Endothelial cell of umbilical vein (primary cell): ENCODE measurements around the gene TERT. TPM values are rescaled to one million over a fixed set of nuclear protein-coding genes. Genes with fewer than 3 reads are reported as not detected.

ENCODE experiments used
- BruUV-seq: library from RNA; stranded (reverse); fragments of 400-500 nt; replicated peaks from 2 replicates; lab custom pipeline; 2021; lab: Mats Ljungman, UMichigan
- CTCF ChIA-PET: fragments of 300-600, 350-600 bp; sonication (Branson Sonifier 250); formaldehyde crosslinking; loops from one replicate; lab custom pipeline; 2021; ENCODE audit warnings: antibody characterized with exemption, inconsistent platforms; lab: Charles Lee
- POLR2A ChIA-PET: fragments of 300-600, 350-600 bp; sonication (Branson Sonifier 250); formaldehyde crosslinking; loops from one replicate; lab custom pipeline; 2021; ENCODE audit warnings: antibody characterized with exemption, inconsistent platforms; lab: Charles Lee
- DNase-seq: peaks from one replicate; pipeline ENCODE4 v3.0.0-alpha.2; 2011; ENCODE audit warnings: low read depth, low spot score
- FAIRE-seq: peaks from 2 replicates; lab custom pipeline; 2011; peaks lifted over from hg19 to GRCh38; lab: Jason Lieb, UNC
- H2AFZ ChIP-seq: 2 replicates; pipeline ENCODE4 v1.6.0; 2012; ENCODE audit warnings: low read depth, low read length, control low read depth, inconsistent platforms
- H3K27ac ChIP-seq: 2 replicates; pipeline ENCODE4 v1.5.1; 2011; ENCODE audit warnings: low read depth, mild to moderate bottlenecking, control low read depth, low read length, moderate library complexity; ENCODE audit not compliant: insufficient read depth
- H3K27me3 ChIP-seq, 2 experiments: 2 replicates each; pipeline versions ENCODE4 v1.6.0 to v1.6.1; 2011; ENCODE audit warnings: low read length in 2 of 2, mixed read lengths in 1 of 2; ENCODE audit not compliant: control insufficient read depth in 2 of 2, insufficient read depth in 2 of 2
- H3K36me3 ChIP-seq, 2 experiments: 2 replicates in 1 of 2; 3 replicates in 1 of 2; pipeline ENCODE4 v1.5.1; 2011; ENCODE audit warnings: low read length in 2 of 2, mild to moderate bottlenecking in 1 of 2, moderate library complexity in 1 of 2; ENCODE audit not compliant: control insufficient read depth in 2 of 2, insufficient read depth in 2 of 2; ENCODE audit errors: extremely low read depth in 1 of 2
- H3K4me1 ChIP-seq: 3 replicates; pipeline ENCODE4 v1.5.1; 2011; ENCODE audit warnings: mild to moderate bottlenecking, low read length; ENCODE audit not compliant: control insufficient read depth, insufficient read depth; ENCODE audit errors: extremely low read depth
- H3K4me2 ChIP-seq: 2 replicates; pipeline ENCODE4 v1.6.1; 2011; ENCODE audit warnings: low read length, control low read depth, mixed read lengths; ENCODE audit not compliant: insufficient read depth
- H3K4me3 ChIP-seq, 3 experiments: fragments of 200-600 bp in 1 of 3; sonication (generic), shearing (Covaris generic) in 1 of 3; replicated peaks in 1 of 3; 2 replicates each; pipeline ENCODE4 v1.5.1; 2011 to 2016; ENCODE audit warnings: control low read depth in 3 of 3, low read length in 3 of 3, mild to moderate bottlenecking in 2 of 3, inconsistent platforms in 1 of 3, low read depth in 1 of 3, moderate library complexity in 1 of 3; ENCODE audit not compliant: insufficient read depth in 1 of 3
- H3K79me2 ChIP-seq: 2 replicates; pipeline ENCODE4 v1.6.0; 2012; ENCODE audit warnings: low read length, inconsistent platforms; ENCODE audit not compliant: control insufficient read depth, insufficient read depth
- H3K9ac ChIP-seq: replicated peaks from 2 replicates; pipeline ENCODE3; 2011; ENCODE audit warnings: low read length, control low read depth; ENCODE audit not compliant: insufficient read depth; ENCODE audit errors: extremely low read depth
- H3K9me1 ChIP-seq: replicated peaks from 3 replicates; pipeline ENCODE4 v1.6.0; 2011; ENCODE audit warnings: mild to moderate bottlenecking, low read length; ENCODE audit not compliant: control insufficient read depth, insufficient read depth; ENCODE audit errors: extremely low read depth
- H3K9me3 ChIP-seq: replicated peaks from 2 replicates; pipeline ENCODE4 v1.5.1; 2012; ENCODE audit warnings: low read length, inconsistent platforms; ENCODE audit not compliant: control insufficient read depth, insufficient read depth
- H4K20me1 ChIP-seq: replicated peaks from 2 replicates; pipeline ENCODE3; 2011; ENCODE audit warnings: mild to moderate bottlenecking, low read length; ENCODE audit not compliant: control insufficient read depth, insufficient read depth; ENCODE audit errors: extremely low read depth
- CTCF ChIP-seq, 2 donors: IDR thresholded peaks; 1 replicate in 1 of 2; 2 replicates in 1 of 2; pipeline ENCODE4 v1.5.1; 2011; ENCODE audit warnings: low read length in 2 of 2, mild to moderate bottlenecking in 2 of 2, moderate library complexity in 2 of 2, control low read depth in 1 of 2, inconsistent platforms in 1 of 2, low read depth in 1 of 2; ENCODE audit not compliant: insufficient read depth in 1 of 2; ENCODE audit errors: extremely low read depth in 1 of 2
- EZH2 ChIP-seq: IDR thresholded peaks from 2 replicates; pipeline ENCODE4 v1.6.1; 2012; ENCODE audit warnings: borderline replicate concordance, low read depth, mild to moderate bottlenecking, moderate library complexity, low read length, inconsistent platforms; ENCODE audit not compliant: severe bottlenecking
- FOS ChIP-seq: IDR thresholded peaks from 2 replicates; pipeline ENCODE4 v1.6.1; 2011; ENCODE audit warnings: mild to moderate bottlenecking, low read length, moderate library complexity, borderline replicate concordance; ENCODE audit not compliant: insufficient read depth
- GATA2 ChIP-seq: IDR thresholded peaks from 2 replicates; pipeline ENCODE4 v1.7.0; 2011; ENCODE audit warnings: low read depth, mild to moderate bottlenecking, moderate library complexity, mixed read lengths, low read length; ENCODE audit not compliant: insufficient read length, insufficient read depth
- JUN ChIP-seq: IDR thresholded peaks from 2 replicates; pipeline ENCODE4 v1.6.1; 2011; ENCODE audit warnings: borderline replicate concordance, low read depth; ENCODE audit not compliant: insufficient read length, insufficient read depth
- MYC ChIP-seq: IDR thresholded peaks from one replicate; pipeline ENCODE4 v1.6.1; 2011; ENCODE audit warnings: mild to moderate bottlenecking, low read depth, low read length
- POLR2A ChIP-seq: IDR thresholded peaks from 2 replicates; pipeline ENCODE4 v1.6.1; 2012; ENCODE audit warnings: low read depth, mild to moderate bottlenecking, control low read depth, low read length
- POLR2AphosphoS5 ChIP-seq: IDR thresholded peaks from 2 replicates; pipeline ENCODE4 v1.6.1; 2012; ENCODE audit warnings: low read depth, mild to moderate bottlenecking, control low read depth, low read length, moderate library complexity; ENCODE audit not compliant: insufficient read depth
- dilution Hi-C: fragments of 300-500 bp; cut with MboI; formaldehyde crosslinking; loops from one replicate; pipeline ENCODE4 v1.15.0; 2019; ENCODE audit warnings: low sequenced_read_pairs; ENCODE audit not compliant: extremely low pct_ligation_motif_present
- intact Hi-C: fragments of 100-400 bp; cut with micrococcal nuclease; formaldehyde crosslinking; loops from one replicate; pipeline ENCODE4 v1.10.0; 2022
- polyA plus RNA-seq, 4 experiments: library from polyadenylated mRNA; depleted of rRNA in 3 of 4; stranded (reverse) in 3 of 4; unstranded in 1 of 4; fragments of >200 nt; gene quantifications; 2 replicates each; pipeline versions ENCODE4 v1.2.1 to v1.2.3, GENCODE V29; 2011 to 2012; ENCODE audit warnings: missing spikeins in 1 of 4
- total RNA-seq: library from RNA; stranded (reverse); gene quantifications from 2 replicates; pipeline ENCODE4 v1.2.3, GENCODE V29; 2021

TERT gene
- total and polyA plus RNA-seq, 2 donors (not counting 3 experiments of a cell fraction or from before 2014, with no cell fraction given), result 0.04 TPM; not detected in 1

DNA sequence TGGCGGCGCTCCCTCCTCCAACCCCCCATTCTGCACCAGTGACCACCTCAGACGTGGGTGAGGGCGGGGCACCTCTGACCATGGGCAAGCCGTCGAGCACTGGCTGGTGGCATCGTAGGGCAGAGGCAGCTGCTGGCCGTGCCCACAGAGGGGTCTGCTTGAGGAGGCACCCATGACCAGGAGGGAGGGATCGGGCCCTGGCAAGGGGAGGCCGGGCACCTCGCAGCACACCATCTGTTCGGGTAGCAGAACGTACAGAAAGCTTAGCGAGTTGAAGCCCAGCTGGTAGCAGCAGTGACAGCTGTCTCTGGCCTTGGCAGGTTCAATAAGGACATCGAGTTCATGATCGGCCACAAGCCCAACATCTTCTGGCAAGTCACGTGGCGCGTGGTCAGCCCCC, 74.0 kb downstream of the TERT start:
- intact Hi-C loops (no loop called here), dilution Hi-C loops (no loop called here)
- no peak overlapping the region for H3K4me3 ChIP-seq
- TF ChIP-seq POLR2A (no peak), FOS (no peak), CTCF (IDR thresholded peaks at IDR 0.05; ENCODE audit: extremely low read depth in 1 of 2, insufficient read depth in 1 of 2, low read depth in 1 of 2, low read length in 2 of 2) (no peak), EZH2 (no peak), JUN (no peak), MYC (no peak), POLR2AphosphoS5 (no peak), GATA2 (no peak)
- POLR2A ChIA-PET, result no interaction called here
- CTCF ChIA-PET, result no interaction called here
- H3K27me3 ChIP-seq, result no peaks in the 10 kb centered on the region
- H3K9ac ChIP-seq, result no peak overlapping the region
- no peaks in the 10 kb centered on the region for H4K20me1 ChIP-seq
- H3K27ac ChIP-seq, result no peak overlapping the region
- no peaks in the 10 kb centered on the region for H3K79me2 ChIP-seq
- H2AFZ ChIP-seq, result no peak overlapping the region
- no peaks in the 10 kb centered on the region for H3K9me1 ChIP-seq
- DNase-seq, result no peak
- H3K4me2 ChIP-seq, result no peak overlapping the region
- H3K4me1 ChIP-seq, result no peaks in the 10 kb centered on the region
- BruUV-seq, result no TSS peak
- H3K36me3 ChIP-seq, result no peaks in the 10 kb centered on the region
- no peaks in the 10 kb centered on the region for H3K9me3 ChIP-seq
- FAIRE-seq, result no peak
